Endothelial cell of umbilical vein (primary cell): Measurements from ENCODE around the gene SFT2D2. TPM values are rescaled to one million over a fixed set of nuclear protein-coding genes. Genes with fewer than 3 reads are reported as not detected.

Experiments used
- BruUV-seq: library from RNA; stranded (reverse); fragments of 400-500 nt; replicated peaks from 2 replicates; lab custom pipeline; 2021; lab: Mats Ljungman, UMichigan
- CTCF ChIA-PET: fragments of 300-600, 350-600 bp; sonication (Branson Sonifier 250); formaldehyde crosslinking; loops from one replicate; lab custom pipeline; 2021; ENCODE audit warnings: antibody characterized with exemption, inconsistent platforms; lab: Charles Lee
- POLR2A ChIA-PET: fragments of 300-600, 350-600 bp; sonication (Branson Sonifier 250); formaldehyde crosslinking; loops from one replicate; lab custom pipeline; 2021; ENCODE audit warnings: antibody characterized with exemption, inconsistent platforms; lab: Charles Lee
- DNase-seq: peaks from one replicate; pipeline ENCODE4 v3.0.0-alpha.2; 2011; ENCODE audit warnings: low read depth, low spot score
- FAIRE-seq: peaks from 2 replicates; lab custom pipeline; 2011; peaks lifted over from hg19 to GRCh38; lab: Jason Lieb, UNC
- H2AFZ ChIP-seq: 2 replicates; pipeline ENCODE4 v1.6.0; 2012; ENCODE audit warnings: low read depth, low read length, control low read depth, inconsistent platforms
- H3K27ac ChIP-seq: 2 replicates; pipeline ENCODE4 v1.5.1; 2011; ENCODE audit warnings: low read depth, mild to moderate bottlenecking, control low read depth, low read length, moderate library complexity; ENCODE audit not compliant: insufficient read depth
- H3K27me3 ChIP-seq, 2 experiments: 2 replicates each; pipeline versions ENCODE4 v1.6.0 to v1.6.1; 2011; ENCODE audit warnings: low read length in 2 of 2, mixed read lengths in 1 of 2; ENCODE audit not compliant: control insufficient read depth in 2 of 2, insufficient read depth in 2 of 2
- H3K36me3 ChIP-seq, 2 experiments: 2 replicates in 1 of 2; 3 replicates in 1 of 2; pipeline ENCODE4 v1.5.1; 2011; ENCODE audit warnings: low read length in 2 of 2, mild to moderate bottlenecking in 1 of 2, moderate library complexity in 1 of 2; ENCODE audit not compliant: control insufficient read depth in 2 of 2, insufficient read depth in 2 of 2; ENCODE audit errors: extremely low read depth in 1 of 2
- H3K4me1 ChIP-seq: 3 replicates; pipeline ENCODE4 v1.5.1; 2011; ENCODE audit warnings: mild to moderate bottlenecking, low read length; ENCODE audit not compliant: control insufficient read depth, insufficient read depth; ENCODE audit errors: extremely low read depth
- H3K4me2 ChIP-seq: 2 replicates; pipeline ENCODE4 v1.6.1; 2011; ENCODE audit warnings: low read length, control low read depth, mixed read lengths; ENCODE audit not compliant: insufficient read depth
- H3K4me3 ChIP-seq, 3 experiments: fragments of 200-600 bp in 1 of 3; sonication (generic), shearing (Covaris generic) in 1 of 3; replicated peaks in 1 of 3; 2 replicates each; pipeline ENCODE4 v1.5.1; 2011 to 2016; ENCODE audit warnings: control low read depth in 3 of 3, low read length in 3 of 3, mild to moderate bottlenecking in 2 of 3, inconsistent platforms in 1 of 3, low read depth in 1 of 3, moderate library complexity in 1 of 3; ENCODE audit not compliant: insufficient read depth in 1 of 3
- H3K79me2 ChIP-seq: 2 replicates; pipeline ENCODE4 v1.6.0; 2012; ENCODE audit warnings: low read length, inconsistent platforms; ENCODE audit not compliant: control insufficient read depth, insufficient read depth
- H3K9ac ChIP-seq: replicated peaks from 2 replicates; pipeline ENCODE3; 2011; ENCODE audit warnings: low read length, control low read depth; ENCODE audit not compliant: insufficient read depth; ENCODE audit errors: extremely low read depth
- H3K9me1 ChIP-seq: replicated peaks from 3 replicates; pipeline ENCODE4 v1.6.0; 2011; ENCODE audit warnings: mild to moderate bottlenecking, low read length; ENCODE audit not compliant: control insufficient read depth, insufficient read depth; ENCODE audit errors: extremely low read depth
- H3K9me3 ChIP-seq: replicated peaks from 2 replicates; pipeline ENCODE4 v1.5.1; 2012; ENCODE audit warnings: low read length, inconsistent platforms; ENCODE audit not compliant: control insufficient read depth, insufficient read depth
- H4K20me1 ChIP-seq: replicated peaks from 2 replicates; pipeline ENCODE3; 2011; ENCODE audit warnings: mild to moderate bottlenecking, low read length; ENCODE audit not compliant: control insufficient read depth, insufficient read depth; ENCODE audit errors: extremely low read depth
- EZH2 ChIP-seq: IDR thresholded peaks from 2 replicates; pipeline ENCODE4 v1.6.1; 2012; ENCODE audit warnings: borderline replicate concordance, low read depth, mild to moderate bottlenecking, moderate library complexity, low read length, inconsistent platforms; ENCODE audit not compliant: severe bottlenecking
- FOS ChIP-seq: IDR thresholded peaks from 2 replicates; pipeline ENCODE4 v1.6.1; 2011; ENCODE audit warnings: mild to moderate bottlenecking, low read length, moderate library complexity, borderline replicate concordance; ENCODE audit not compliant: insufficient read depth
- JUN ChIP-seq: IDR thresholded peaks from 2 replicates; pipeline ENCODE4 v1.6.1; 2011; ENCODE audit warnings: borderline replicate concordance, low read depth; ENCODE audit not compliant: insufficient read length, insufficient read depth
- dilution Hi-C: fragments of 300-500 bp; cut with MboI; formaldehyde crosslinking; loops from one replicate; pipeline ENCODE4 v1.15.0; 2019; ENCODE audit warnings: low sequenced_read_pairs; ENCODE audit not compliant: extremely low pct_ligation_motif_present
- intact Hi-C: fragments of 100-400 bp; cut with micrococcal nuclease; formaldehyde crosslinking; loops from one replicate; pipeline ENCODE4 v1.10.0; 2022
- polyA plus RNA-seq, 4 experiments: library from polyadenylated mRNA; depleted of rRNA in 3 of 4; stranded (reverse) in 3 of 4; unstranded in 1 of 4; fragments of >200 nt; gene quantifications; 2 replicates each; pipeline versions ENCODE4 v1.2.1 to v1.2.3, GENCODE V29; 2011 to 2012; ENCODE audit warnings: missing spikeins in 1 of 4
- total RNA-seq: library from RNA; stranded (reverse); gene quantifications from 2 replicates; pipeline ENCODE4 v1.2.3, GENCODE V29; 2021
- TF ChIP-seq, protein P1 (sequence below), 2 donors: IDR thresholded peaks; 1 replicate in 1 of 2; 2 replicates in 1 of 2; pipeline ENCODE4 v1.5.1; 2011; ENCODE audit warnings: low read length in 2 of 2, mild to moderate bottlenecking in 2 of 2, moderate library complexity in 2 of 2, control low read depth in 1 of 2, inconsistent platforms in 1 of 2, low read depth in 1 of 2; ENCODE audit not compliant: insufficient read depth in 1 of 2; ENCODE audit errors: extremely low read depth in 1 of 2
- TF ChIP-seq, protein P2 (sequence below): IDR thresholded peaks from 2 replicates; pipeline ENCODE4 v1.6.1; 2011; ENCODE audit not compliant: insufficient read depth, insufficient read length

Gene SFT2D2
- total and polyA plus RNA-seq, 2 donors (not counting 3 experiments of a cell fraction or from before 2014, with no cell fraction given), result 16.7 to 68.1 TPM

DNA sequence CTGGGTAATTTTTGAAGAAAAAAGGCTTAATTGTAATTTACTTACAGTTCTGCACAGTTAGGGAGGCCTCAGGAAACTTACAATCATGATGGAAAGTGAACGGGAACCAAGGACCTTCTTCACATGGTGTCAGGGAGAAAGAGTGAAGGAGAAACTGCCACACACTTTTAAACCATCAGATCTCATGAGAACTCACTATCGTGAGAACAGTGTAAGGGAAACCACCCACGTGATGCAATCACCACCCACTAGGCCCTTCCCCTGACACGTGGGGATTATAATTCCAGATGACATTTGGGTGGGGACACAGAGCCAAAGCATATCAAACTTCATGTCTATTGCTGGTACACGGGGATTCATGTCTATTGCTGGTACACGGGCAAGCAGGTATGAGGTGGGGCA, 5.3 kb upstream of the SFT2D2 start:
- dilution Hi-C loops (no loop called here), intact Hi-C loops (loop anchor here (10.0 kb wide), 1 partner anchor 894 kb away; no protein-coding TSS in a partner anchor)
- no peaks in the 10 kb centered on the region for H3K4me1 ChIP-seq
- FAIRE-seq, result no peak
- H3K4me2 ChIP-seq, result no peak overlapping the region
- H3K27ac ChIP-seq, result no peak overlapping the region
- H3K9me1 ChIP-seq, result no peaks in the 10 kb centered on the region
- ChIA-PET POLR2A (no interaction called here), CTCF (interaction anchor here (1.0 kb wide), 1 partner anchor 15 kb away, joined by 5 read pairs; no protein-coding TSS in a partner anchor)
- peaks cover 6 to 7% of the 10 kb centered on the region in 2 experiments for H3K27me3 ChIP-seq
- H3K9me3 ChIP-seq, result no peaks in the 10 kb centered on the region
- no peak overlapping the region for H3K4me3 ChIP-seq
- no peak for DNase-seq
- TF ChIP-seq EZH2 (no peak), FOS (no peak), JUN (no peak)
- TF ChIP-seq, protein P1, sequence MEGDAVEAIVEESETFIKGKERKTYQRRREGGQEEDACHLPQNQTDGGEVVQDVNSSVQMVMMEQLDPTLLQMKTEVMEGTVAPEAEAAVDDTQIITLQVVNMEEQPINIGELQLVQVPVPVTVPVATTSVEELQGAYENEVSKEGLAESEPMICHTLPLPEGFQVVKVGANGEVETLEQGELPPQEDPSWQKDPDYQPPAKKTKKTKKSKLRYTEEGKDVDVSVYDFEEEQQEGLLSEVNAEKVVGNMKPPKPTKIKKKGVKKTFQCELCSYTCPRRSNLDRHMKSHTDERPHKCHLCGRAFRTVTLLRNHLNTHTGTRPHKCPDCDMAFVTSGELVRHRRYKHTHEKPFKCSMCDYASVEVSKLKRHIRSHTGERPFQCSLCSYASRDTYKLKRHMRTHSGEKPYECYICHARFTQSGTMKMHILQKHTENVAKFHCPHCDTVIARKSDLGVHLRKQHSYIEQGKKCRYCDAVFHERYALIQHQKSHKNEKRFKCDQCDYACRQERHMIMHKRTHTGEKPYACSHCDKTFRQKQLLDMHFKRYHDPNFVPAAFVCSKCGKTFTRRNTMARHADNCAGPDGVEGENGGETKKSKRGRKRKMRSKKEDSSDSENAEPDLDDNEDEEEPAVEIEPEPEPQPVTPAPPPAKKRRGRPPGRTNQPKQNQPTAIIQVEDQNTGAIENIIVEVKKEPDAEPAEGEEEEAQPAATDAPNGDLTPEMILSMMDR (IDR thresholded peaks at IDR 0.05; ENCODE audit: extremely low read depth in 1 of 2, insufficient read depth in 1 of 2, low read depth in 1 of 2, low read length in 2 of 2), result no peak
- TF ChIP-seq, protein P2, sequence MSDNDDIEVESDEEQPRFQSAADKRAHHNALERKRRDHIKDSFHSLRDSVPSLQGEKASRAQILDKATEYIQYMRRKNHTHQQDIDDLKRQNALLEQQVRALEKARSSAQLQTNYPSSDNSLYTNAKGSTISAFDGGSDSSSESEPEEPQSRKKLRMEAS, result no peak
- H3K79me2 ChIP-seq, result no peaks in the 10 kb centered on the region
- no peaks in the 10 kb centered on the region for H4K20me1 ChIP-seq
- no peak overlapping the region for H2AFZ ChIP-seq
- no TSS peak for BruUV-seq
- no peak overlapping the region for H3K9ac ChIP-seq
- H3K36me3 ChIP-seq, result no peaks in the 10 kb centered on the region
